A673 (cell line): ENCODE data around the gene GLT1D1.

ENCODE experiments used
- CTCF ChIP-seq: fragments of 300-800, 200-600 bp; sonication (generic); conservative IDR thresholded peaks from 2 replicates; pipeline ENCODE4 v1.5.1; 2017; ENCODE audit warnings: low read depth, mild to moderate bottlenecking, antibody characterized with exemption, low read length, moderate library complexity, mixed read lengths
- EZH2 ChIP-seq: fragments of 200-600 bp; sonication (generic); IDR thresholded peaks from 2 replicates; pipeline ENCODE4 v1.6.1; 2017; ENCODE audit warnings: borderline replicate concordance, low read depth, mild to moderate bottlenecking, mixed read lengths, antibody characterized with exemption, low read length; ENCODE audit not compliant: poor library complexity, severe bottlenecking

GRCh38 chr12:128947209-128947608 is 93.9 kb downstream of the GLT1D1 start:
- TF ChIP-seq CTCF (no peak), EZH2 (no peak)
